GM12891 (cell line): Measurements from ENCODE around the gene CCDC184.

Source experiments
- PAX5 ChIP-seq: IDR thresholded peaks from 2 replicates; pipeline ENCODE4 v1.6.1; 2011; ENCODE audit warnings: low read length, moderate library complexity, mild to moderate bottlenecking; ENCODE audit not compliant: insufficient read depth, severe bottlenecking
- POLR2A ChIP-seq: IDR thresholded peaks from 2 replicates; pipeline ENCODE4 v1.6.1; 2011; ENCODE audit warnings: low read depth, low read length, control low read depth
- POLR2AphosphoS5 ChIP-seq: IDR thresholded peaks from 2 replicates; pipeline ENCODE4 v1.6.1; 2011; ENCODE audit warnings: low read depth, low read length, control low read depth
- POU2F2 ChIP-seq: IDR thresholded peaks from 2 replicates; pipeline ENCODE4 v1.6.1; 2011; ENCODE audit warnings: low read depth, mild to moderate bottlenecking, control low read depth, low read length, moderate library complexity
- SPI1 ChIP-seq: IDR thresholded peaks from 2 replicates; pipeline ENCODE4 v1.6.1; 2011; ENCODE audit warnings: low read depth, low read length, control low read depth
- TAF1 ChIP-seq: IDR thresholded peaks from 2 replicates; pipeline ENCODE4 v1.6.1; 2011; ENCODE audit warnings: low read depth, low read length, control low read depth

DNA sequence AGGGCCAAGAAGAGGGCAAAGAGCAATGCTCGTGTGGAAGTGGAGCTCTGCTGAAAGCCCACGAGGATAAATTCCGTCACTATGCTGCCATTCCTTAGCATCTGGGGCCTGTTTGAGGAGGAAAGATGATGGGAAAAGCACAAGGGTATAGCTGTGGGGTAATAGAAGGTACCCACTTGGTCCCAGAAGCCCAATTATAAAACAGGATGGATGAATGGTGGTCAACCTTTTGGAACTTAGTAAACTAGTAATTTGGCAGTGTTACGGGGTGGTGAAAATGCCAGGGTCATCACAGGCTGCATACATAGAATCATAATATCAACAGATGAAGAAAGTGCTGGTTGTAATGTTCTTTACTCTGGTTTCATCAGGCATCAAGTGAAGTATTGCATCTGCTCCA is 19.7 kb downstream of the CCDC184 start, which contains the start of gene OR10AD1:
- TF ChIP-seq POLR2A (no peak), POLR2AphosphoS5 (no peak), TAF1 (no peak), SPI1 (no peak), POU2F2 (no peak), PAX5 (no peak)
